WTC11 (cell line): ENCODE measurements around the gene CHTF8. TPM values are rescaled to one million over a fixed set of nuclear protein-coding genes. Genes with fewer than 3 reads are reported as not detected.

ENCODE experiments used
- CDX4 ChIP-seq: fragments of 250-450 bp; sonication (Bioruptor Pico); IDR thresholded peaks from 2 replicates; pipeline ENCODE4 v1.9.0; 2021; ENCODE audit warnings: moderate library complexity, mild to moderate bottlenecking, inconsistent platforms, borderline replicate concordance
- CREB1 ChIP-seq: sonication (generic); formaldehyde crosslinking; IDR thresholded peaks from 2 replicates; pipeline ENCODE4 v1.8.0; 2023; ENCODE audit warnings: mild to moderate bottlenecking, missing genetic modification reagents
- CTCF ChIP-seq: fragments of 200-600 bp; IDR thresholded peaks from 2 replicates; pipeline ENCODE4 v1.8.0; 2022; ENCODE audit warnings: antibody characterized with exemption
- FOXK1 ChIP-seq: sonication (generic); formaldehyde crosslinking; IDR thresholded peaks from 2 replicates; pipeline ENCODE4 v1.8.0; 2022; ENCODE audit warnings: mild to moderate bottlenecking, moderate library complexity, missing genetic modification reagents
- NFATC4 ChIP-seq: fragments of 250-450 bp; sonication (Bioruptor Pico); IDR thresholded peaks from 2 replicates; pipeline ENCODE4 v1.9.0; 2021; ENCODE audit warnings: mild to moderate bottlenecking
- NFE2L1 ChIP-seq: sonication (generic); formaldehyde crosslinking; IDR thresholded peaks from 2 replicates; pipeline ENCODE4 v1.8.1; 2023; ENCODE audit warnings: missing genetic modification reagents
- NR2C2 ChIP-seq: sonication (generic); formaldehyde crosslinking; IDR thresholded peaks from 2 replicates; pipeline ENCODE4 v1.8.0; 2022; ENCODE audit warnings: mild to moderate bottlenecking, missing genetic modification reagents
- SMAD4 ChIP-seq: sonication (generic); formaldehyde crosslinking; IDR thresholded peaks from 2 replicates; pipeline ENCODE4 v1.8.0; 2022; ENCODE audit warnings: mild to moderate bottlenecking, missing genetic modification reagents
- SP1 ChIP-seq: sonication (generic); formaldehyde crosslinking; conservative IDR thresholded peaks from 2 replicates; pipeline ENCODE4 v1.8.1; 2022; ENCODE audit warnings: missing genetic modification reagents
- TP53 ChIP-seq: sonication (generic); formaldehyde crosslinking; IDR thresholded peaks from 2 replicates; pipeline ENCODE4 v1.8.1; 2023; ENCODE audit warnings: mild to moderate bottlenecking, missing genetic modification reagents
- ZNF425 ChIP-seq: fragments of 250-450 bp; sonication (Bioruptor Pico); conservative IDR thresholded peaks from 2 replicates; pipeline ENCODE4 v1.9.0; 2021; ENCODE audit warnings: mild to moderate bottlenecking
- total RNA-seq: library from RNA; stranded (reverse); gene quantifications from 3 replicates; pipeline ENCODE4 v1.2.3, GENCODE V29; 2021
- TF ChIP-seq, protein P1 (sequence below): sonication (generic); formaldehyde crosslinking; IDR thresholded peaks from 2 replicates; pipeline ENCODE4 v1.8.1; 2022; ENCODE audit warnings: low read depth, mild to moderate bottlenecking, moderate library complexity, missing genetic modification reagents, borderline replicate concordance
- TF ChIP-seq, protein P2 (sequence below): fragments of 250-450 bp; sonication (Bioruptor Pico); IDR thresholded peaks from 2 replicates; pipeline ENCODE4 v2.1.2; 2022; ENCODE audit warnings: mild to moderate bottlenecking, moderate library complexity
- TF ChIP-seq, protein P3 (sequence below): sonication (generic); formaldehyde crosslinking; IDR thresholded peaks from 2 replicates; pipeline ENCODE4 v1.8.0; 2023; ENCODE audit warnings: mild to moderate bottlenecking, missing genetic modification reagents
- TF ChIP-seq, protein P4 (sequence below): sonication (generic); formaldehyde crosslinking; IDR thresholded peaks from 2 replicates; pipeline ENCODE4 v1.8.1; 2022; ENCODE audit warnings: mild to moderate bottlenecking, moderate library complexity, missing genetic modification reagents
- TF ChIP-seq, protein P5 (sequence below): sonication (generic); formaldehyde crosslinking; IDR thresholded peaks from 2 replicates; pipeline ENCODE4 v1.8.1; 2023; ENCODE audit warnings: mild to moderate bottlenecking, moderate library complexity, missing genetic modification reagents

The CHTF8 gene
- total RNA-seq, 1 experiment from 2014 or later, result 115 TPM

DNA sequence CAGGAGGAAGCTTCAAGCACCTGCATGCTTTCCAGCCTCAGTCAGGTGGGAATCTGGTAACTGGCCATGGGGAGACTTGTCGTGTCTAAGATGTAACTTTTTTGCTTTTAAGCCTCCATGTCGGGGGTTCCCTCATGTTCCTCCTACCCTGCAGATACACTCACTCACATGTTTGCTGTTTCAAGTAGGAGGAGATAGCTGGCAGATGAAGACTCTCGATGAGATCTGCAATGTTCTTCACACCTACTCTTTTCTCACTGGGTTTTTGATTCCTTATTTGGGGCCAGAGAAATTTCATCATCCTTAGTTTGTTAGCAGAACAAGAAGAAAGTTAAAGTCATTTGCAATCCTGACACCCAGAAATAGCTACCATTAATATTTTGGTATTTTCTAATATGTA, 24.8 kb upstream of the CHTF8 start (continued):
- TF ChIP-seq, protein P1, sequence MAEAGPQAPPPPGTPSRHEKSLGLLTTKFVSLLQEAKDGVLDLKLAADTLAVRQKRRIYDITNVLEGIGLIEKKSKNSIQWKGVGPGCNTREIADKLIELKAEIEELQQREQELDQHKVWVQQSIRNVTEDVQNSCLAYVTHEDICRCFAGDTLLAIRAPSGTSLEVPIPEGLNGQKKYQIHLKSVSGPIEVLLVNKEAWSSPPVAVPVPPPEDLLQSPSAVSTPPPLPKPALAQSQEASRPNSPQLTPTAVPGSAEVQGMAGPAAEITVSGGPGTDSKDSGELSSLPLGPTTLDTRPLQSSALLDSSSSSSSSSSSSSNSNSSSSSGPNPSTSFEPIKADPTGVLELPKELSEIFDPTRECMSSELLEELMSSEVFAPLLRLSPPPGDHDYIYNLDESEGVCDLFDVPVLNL, result no peak
- TF ChIP-seq CDX4 (CRISPR knock-in tag) (no peak), SP1 (CRISPR knock-in tag) (no peak), SMAD4 (CRISPR knock-in tag) (no peak), CREB1 (CRISPR knock-in tag) (no peak), NFATC4 (CRISPR knock-in tag) (no peak), FOXK1 (no peak), NR2C2 (CRISPR knock-in tag) (no peak), ZNF425 (CRISPR knock-in tag) (no peak), CTCF (no peak), TP53 (CRISPR knock-in tag) (no peak), NFE2L1 (no peak)
- TF ChIP-seq, protein P2, sequence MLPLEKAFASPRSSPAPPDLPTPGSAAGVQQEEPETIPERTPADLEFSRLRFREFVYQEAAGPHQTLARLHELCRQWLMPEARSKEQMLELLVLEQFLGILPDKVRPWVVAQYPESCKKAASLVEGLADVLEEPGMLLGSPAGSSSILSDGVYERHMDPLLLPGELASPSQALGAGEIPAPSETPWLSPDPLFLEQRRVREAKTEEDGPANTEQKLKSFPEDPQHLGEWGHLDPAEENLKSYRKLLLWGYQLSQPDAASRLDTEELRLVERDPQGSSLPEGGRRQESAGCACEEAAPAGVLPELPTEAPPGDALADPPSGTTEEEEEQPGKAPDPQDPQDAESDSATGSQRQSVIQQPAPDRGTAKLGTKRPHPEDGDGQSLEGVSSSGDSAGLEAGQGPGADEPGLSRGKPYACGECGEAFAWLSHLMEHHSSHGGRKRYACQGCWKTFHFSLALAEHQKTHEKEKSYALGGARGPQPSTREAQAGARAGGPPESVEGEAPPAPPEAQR (CRISPR knock-in tag), result no peak
- TF ChIP-seq, protein P3, sequence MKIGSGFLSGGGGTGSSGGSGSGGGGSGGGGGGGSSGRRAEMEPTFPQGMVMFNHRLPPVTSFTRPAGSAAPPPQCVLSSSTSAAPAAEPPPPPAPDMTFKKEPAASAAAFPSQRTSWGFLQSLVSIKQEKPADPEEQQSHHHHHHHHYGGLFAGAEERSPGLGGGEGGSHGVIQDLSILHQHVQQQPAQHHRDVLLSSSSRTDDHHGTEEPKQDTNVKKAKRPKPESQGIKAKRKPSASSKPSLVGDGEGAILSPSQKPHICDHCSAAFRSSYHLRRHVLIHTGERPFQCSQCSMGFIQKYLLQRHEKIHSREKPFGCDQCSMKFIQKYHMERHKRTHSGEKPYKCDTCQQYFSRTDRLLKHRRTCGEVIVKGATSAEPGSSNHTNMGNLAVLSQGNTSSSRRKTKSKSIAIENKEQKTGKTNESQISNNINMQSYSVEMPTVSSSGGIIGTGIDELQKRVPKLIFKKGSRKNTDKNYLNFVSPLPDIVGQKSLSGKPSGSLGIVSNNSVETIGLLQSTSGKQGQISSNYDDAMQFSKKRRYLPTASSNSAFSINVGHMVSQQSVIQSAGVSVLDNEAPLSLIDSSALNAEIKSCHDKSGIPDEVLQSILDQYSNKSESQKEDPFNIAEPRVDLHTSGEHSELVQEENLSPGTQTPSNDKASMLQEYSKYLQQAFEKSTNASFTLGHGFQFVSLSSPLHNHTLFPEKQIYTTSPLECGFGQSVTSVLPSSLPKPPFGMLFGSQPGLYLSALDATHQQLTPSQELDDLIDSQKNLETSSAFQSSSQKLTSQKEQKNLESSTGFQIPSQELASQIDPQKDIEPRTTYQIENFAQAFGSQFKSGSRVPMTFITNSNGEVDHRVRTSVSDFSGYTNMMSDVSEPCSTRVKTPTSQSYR (CRISPR knock-in tag), result no peak
- TF ChIP-seq, protein P4, sequence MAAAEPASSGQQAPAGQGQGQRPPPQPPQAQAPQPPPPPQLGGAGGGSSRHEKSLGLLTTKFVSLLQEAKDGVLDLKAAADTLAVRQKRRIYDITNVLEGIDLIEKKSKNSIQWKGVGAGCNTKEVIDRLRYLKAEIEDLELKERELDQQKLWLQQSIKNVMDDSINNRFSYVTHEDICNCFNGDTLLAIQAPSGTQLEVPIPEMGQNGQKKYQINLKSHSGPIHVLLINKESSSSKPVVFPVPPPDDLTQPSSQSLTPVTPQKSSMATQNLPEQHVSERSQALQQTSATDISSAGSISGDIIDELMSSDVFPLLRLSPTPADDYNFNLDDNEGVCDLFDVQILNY (CRISPR knock-in tag), result no peak
- TF ChIP-seq, protein P5, sequence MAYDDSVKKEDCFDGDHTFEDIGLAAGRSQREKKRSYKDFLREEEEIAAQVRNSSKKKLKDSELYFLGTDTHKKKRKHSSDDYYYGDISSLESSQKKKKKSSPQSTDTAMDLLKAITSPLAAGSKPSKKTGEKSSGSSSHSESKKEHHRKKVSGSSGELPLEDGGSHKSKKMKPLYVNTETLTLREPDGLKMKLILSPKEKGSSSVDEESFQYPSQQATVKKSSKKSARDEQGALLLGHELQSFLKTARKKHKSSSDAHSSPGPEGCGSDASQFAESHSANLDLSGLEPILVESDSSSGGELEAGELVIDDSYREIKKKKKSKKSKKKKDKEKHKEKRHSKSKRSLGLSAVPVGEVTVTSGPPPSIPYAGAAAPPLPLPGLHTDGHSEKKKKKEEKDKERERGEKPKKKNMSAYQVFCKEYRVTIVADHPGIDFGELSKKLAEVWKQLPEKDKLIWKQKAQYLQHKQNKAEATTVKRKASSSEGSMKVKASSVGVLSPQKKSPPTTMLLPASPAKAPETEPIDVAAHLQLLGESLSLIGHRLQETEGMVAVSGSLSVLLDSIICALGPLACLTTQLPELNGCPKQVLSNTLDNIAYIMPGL (CRISPR knock-in tag), result no peak
